Colon (tissue), 2 donors: ENCODE measurements around the gene SH2D3A.
"Not testable (repeated sequence)": the region's sequence is repeated elsewhere in the genome, so short reads cannot be mapped to it uniquely, and the experiment has no call there.

ENCODE experiments used
- FAIRE-seq: peaks from 2 replicates; lab custom pipeline; 2012; peaks lifted over from hg19 to GRCh38; lab: Jason Lieb, UNC
- donor health status: control.
- donor health status: control.

SH2D3A gene

DNA sequence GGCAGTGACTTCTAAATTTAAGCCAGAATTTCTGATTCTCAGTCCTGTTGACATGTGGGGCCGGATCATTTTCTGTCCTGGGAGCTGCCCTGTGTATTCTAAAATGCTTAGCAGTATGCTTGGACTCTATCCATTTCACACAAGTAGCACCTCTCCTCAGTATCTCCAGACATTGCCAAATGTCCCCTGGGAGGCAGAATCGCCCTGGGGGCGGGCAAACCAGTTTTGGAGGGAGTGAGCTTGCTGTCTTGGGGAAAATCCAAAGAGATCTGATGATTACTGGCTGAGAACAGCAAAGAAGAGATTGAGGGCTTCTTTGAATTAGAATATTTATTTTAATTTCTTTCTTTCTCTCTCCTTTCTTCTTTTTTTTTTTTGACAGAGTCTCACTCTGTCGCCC is 21.7 kb upstream of the SH2D3A start:
- no peak for FAIRE-seq

DNA sequence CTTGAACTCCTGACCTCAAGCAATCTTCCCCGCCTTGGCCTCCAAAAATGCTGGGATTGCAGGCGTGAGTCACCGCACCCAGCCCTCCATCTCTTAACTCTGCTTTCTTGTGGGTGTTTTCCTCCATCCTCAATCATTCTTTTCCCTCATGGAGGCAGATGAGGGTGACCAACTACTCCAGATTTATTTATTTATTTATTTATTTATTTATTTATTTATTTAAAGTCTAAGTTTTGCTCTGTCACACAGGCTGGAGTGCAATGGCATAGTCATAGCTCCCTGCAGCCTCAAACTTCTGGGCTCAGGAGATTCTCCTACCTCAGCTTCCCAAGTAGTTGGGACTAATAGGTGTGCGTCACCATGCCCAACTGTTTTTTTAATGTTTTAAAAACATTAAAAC is 20.2 kb upstream of the SH2D3A start:
- no peak for FAIRE-seq

DNA sequence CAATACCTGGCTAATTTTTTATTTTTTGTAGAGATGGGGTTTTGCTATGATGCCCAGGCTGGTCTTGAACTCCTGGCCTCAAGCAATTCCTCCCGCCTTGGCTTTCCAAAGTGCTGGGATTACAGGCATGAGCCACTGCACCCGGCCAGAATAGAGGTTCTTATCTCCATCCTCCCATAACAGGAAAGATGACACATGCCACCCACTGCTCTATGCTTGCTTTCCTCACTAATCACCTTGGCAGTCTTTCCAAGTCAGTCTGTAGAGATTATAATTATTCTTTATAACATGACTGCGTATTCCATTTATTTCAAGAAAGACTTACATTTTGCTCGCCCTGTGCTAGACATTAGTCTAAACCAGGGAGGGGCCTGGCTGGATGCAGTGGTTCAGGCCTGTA is 12.0 kb upstream of the SH2D3A start:
- FAIRE-seq = no peak

DNA sequence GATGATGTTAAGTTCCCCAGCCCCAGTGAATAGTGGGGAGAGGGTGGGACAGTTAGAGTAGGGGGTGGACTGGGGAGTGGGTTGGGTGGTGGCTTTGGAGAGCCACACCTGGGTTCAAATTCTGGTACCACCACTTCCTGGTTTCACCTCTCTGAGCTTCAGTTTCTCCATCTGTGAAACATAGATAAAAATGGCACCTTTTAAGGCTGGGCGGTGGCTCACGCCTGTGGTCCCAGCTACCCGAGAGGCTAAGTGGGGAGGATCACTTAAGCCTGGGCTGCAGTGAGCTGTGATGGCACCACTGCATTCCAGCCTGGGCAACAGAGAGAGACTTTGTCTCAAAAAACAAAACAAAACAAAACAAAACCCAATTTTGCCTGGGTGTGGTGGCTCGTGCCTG is 11.2 kb upstream of the SH2D3A start:
- no peak for FAIRE-seq

- FAIRE-seq = no peak
Measured at GRCh38 chr19:6777434-6777833, 10.2 kb upstream of the SH2D3A start.

DNA sequence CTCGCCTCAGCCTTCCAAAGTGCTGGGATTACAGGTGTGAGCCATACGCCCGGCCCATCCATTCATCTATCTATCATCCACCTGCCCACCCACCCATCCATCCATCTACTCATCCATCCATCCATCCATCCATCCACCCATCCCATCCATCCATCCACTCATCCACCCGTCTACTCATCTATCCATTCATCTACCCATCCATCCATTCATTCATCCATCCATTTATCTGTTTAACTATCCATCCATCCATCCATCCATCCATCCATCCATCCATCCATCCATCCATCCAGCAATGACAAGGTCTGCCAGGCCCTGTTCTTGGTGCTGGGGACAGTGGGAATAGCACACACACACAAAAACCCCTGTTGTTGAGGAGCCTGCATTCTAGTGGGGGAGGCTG is 9.8 kb upstream of the SH2D3A start:
- FAIRE-seq = no peak

- FAIRE-seq = not testable (repeated sequence)
Measured at GRCh38 chr19:6776045-6776444, 8.8 kb upstream of the SH2D3A start.

DNA sequence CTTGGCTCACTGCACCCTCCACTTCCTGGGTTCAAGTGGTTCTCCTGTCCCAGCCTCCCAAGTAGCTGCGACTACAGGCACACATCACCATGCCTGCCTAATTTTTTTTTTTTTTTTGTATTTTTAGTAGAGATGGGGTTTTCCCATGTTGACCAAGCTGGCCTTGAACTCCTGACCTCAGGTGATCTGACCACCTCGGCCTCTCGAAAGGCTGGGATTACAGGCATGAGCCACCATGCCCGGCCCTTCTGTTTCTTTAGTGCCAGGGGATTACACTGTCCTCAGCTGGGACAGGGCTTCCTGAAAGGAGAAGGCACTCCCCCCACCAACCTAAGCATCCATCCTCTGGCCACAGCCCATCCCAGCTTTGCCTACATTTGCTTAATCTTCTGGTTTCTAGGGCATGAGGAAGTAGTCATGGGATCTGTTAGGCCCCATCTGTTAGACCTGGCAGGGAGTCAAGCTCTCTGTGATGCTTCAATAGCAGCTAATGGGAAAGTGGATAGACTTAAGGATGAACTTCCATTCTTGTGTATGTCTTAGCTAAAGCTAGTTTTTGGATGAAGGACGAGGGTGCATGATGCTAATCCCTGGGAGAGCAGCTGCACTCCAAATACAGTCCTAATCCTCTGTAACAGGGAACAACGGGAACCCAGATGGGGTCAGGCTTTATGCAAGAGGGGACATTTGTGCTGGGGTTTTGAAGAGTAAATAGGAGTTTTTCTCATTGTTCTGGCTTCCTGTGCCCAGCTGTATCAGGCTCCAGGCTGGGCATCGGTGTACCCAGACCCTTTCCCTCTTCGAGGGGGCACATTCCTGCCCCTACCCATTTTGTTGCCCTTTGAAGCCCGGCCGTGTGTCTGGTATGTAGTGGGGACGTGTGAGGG is 7.8 kb upstream of the SH2D3A start:
- no peak for FAIRE-seq

DNA sequence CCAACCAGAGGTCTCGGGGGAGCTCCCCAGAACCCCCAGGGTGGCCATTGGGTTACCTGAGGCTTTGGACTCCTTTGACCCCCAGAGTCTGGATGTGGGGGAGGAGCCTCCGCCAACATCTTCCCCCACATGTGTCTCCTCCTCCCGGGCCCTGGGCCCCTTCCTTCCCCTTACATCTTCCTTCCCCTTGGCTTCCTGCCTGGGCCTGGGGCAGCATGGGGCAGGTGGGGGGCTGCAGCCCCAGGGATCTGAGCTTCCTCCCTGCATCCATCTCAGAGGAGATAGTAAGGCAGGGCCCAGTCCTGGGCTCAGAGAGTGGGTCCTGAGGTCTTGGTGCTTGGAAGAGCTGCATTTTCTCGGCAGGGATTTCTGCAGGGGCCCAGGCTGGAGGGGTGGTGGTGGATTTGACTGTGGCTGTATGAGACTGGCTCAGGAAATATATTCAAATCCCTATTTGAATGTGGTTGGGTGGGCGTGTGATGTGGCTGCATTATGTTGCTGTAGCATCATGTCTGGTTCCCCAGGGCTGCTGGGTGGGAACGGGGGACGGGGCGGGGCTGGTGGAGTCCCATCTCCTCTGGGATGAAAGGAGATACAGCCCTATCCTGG is 6.2 kb upstream of the SH2D3A start:
- FAIRE-seq = no peak

DNA sequence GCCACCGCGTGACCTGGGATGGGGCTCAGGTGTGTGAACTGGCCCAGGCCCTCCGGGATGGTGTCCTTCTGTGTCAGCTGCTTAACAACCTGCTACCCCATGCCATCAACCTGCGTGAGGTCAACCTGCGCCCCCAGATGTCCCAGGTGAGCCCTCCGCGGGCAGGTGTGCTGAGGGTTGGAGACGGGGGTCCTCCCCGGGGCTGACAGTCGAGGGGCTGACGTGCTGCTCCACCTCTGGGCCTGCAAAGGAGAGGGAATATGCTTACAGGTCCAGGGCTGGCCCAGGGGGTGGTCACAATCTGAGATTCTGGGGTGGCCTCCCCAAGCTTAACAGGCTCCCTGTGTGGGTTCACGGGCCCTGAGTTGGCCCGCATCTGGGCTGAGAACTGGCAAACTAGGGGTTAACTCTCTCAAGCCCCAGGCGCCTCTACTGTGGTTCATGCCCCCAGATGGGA is 5.7 kb upstream of the SH2D3A start:
- FAIRE-seq = no peak

DNA sequence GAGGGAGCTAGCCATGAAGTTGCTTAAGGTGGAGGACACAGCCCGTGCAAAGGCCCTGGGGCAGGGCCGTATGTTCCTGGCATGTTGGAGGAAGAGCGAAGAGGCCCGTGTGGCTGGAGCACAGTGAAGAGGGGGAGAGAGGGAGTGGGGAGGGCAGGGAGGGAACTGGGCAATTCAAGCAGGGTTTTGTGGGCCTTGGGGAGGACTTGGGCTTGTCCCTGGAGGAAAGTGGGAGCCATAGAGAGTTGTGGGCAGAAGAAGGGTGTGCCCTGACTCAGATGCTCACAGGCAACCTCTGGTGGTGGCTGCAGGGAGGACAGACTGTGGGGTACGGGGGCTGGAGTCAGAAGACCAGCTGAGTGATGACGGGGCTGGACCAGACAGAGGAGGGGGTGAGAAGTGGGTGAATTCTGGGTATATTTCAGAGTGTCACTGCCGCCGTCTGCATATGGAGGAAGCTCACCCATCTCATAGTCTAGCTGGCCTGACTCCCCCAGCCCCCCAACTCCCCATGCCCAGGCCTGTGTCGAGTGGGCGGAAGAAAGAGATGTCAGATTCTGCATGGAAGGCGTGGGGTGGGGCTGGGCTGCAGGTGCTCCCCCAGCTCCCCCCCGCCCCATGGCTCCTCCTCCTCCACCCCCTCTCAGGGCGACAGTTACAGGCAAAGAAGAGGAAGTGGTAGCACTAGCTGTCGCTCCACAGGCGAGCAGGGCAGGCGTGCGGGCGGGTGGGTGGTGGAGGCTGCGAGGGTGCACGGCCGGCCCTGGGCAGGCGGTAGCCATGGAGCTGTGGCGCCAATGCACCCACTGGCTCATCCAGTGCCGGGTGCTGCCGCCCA is 5.0 kb upstream of the SH2D3A start, which contains the start of gene VAV1:
Gene VAV1 (plus strand): TSS at position 681 of the 838 bp plus-strand sequence. CDS start 100 bp downstream, at position 781.
- no peak for FAIRE-seq

DNA sequence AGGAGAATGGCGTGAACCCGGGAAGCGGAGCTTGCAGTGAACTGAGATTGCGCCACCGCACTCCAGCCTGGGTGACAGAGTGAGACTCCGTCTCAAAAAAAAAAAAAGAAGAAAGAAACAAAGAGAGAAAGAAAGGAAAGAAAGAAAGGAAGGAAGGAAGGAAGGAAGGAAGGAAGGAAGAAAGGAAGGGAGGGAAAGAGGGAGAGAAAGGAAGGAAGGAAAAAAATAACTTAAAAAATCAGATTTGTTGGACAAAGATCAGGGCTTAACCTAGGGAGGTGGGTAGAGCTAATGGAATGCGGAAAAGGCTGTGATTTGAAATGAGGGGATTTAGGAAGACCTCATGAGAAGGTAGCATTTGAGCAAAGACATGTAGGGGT is 4.4 kb upstream of the SH2D3A start:
- FAIRE-seq = not testable (repeated sequence)

GRCh38 chr19:6769006-6769619 is 1.9 kb upstream of the SH2D3A start:
- FAIRE-seq = no peak

GRCh38 chr19:6768236-6768785 is 1.1 kb upstream of the SH2D3A start:
- FAIRE-seq = no peak

- no peak for FAIRE-seq
Measured at GRCh38 chr19:6767081-6767356, 216 bp downstream of the SH2D3A start.

DNA sequence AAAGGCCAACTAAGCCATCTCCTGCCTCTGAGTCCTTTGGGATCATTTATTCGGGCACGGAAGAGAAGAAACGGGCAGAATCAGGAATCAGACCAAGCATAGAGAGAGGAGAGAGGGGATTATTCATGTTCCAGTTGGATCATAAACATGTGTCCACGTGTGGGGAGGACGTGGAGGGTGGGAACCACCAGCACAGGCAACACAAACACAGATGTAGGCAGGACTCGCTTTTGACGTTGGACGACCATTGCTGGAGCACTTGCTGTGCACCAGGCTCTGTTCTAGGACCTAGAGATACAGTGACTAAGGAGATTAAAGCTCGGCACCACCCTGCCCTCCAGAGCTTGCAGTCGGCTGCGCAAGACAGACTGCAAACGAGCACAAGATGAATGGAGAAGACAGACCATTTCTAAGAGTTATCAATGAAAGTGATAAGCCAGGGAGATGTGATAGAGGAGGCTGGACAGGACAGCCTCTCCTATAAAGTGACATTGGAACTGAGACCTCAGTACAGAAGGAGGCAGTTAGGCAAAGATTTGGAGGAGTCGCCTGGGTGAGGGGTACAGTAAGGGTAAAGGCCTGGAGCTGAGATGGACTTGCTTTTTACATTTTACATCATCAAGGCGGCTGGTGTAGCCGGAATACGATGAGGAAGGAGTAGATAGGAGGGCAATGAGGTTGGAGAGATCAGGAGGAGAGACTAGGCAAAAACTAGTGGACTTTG is 716 bp downstream of the SH2D3A start:
- no peak for FAIRE-seq

DNA sequence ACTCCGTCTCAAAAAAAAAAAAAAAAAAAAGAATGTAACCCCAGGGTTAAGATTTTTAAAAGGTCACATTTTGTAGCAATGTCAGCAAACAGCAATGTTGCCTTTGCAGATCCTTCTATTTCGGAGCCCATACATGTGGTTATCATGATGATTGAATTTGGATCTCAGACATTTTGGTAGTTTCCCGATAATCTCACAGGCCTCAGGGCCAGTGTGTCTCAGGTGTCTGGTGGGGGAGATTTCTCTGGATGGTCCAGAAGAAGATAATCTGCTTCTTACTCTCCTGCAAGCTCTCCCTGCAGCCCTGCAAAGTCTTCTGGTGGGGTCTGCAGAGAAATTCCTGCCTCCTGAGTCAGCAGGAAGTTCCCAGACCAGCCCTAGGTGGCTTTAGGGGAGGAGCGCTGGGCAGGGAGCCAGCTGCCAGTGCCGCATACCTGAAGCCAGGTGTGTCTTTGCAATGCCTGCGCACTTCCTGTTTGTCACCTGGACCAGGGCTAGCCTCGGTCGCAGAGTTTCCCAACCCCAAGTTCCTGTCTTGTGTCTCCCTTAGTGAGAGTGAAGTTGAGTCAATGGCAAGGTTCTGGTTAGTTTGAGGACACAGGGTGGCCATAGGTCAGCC is 1.4 kb downstream of the SH2D3A start:
- no peak for FAIRE-seq

DNA sequence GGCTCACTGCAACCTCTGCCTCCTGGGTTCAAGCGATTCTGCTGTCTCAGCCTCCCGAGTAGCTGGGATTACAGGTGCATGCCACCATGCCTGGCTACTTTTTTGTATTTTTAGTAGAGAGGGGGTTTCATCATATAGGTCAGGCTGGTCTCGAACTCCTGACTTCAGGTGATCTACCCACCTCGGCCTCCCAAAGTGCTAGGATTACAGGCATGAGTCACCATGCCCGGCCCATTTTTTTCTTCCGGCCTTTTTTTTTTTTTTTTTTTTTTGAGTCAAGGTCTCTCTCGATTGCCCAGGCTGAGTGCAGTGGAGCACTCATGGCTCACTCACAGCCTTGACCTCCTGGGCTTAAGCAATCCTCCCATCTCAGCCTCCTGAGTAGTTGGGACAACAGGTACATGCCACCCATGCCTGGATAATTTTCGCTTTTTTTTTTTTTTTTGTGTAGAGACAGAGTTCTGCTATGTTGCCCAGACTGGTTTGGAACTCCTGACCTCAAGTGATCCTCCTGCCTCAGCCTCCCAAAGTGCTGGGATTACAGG is 4.9 kb downstream of the SH2D3A start:
- FAIRE-seq = not testable (repeated sequence)

DNA sequence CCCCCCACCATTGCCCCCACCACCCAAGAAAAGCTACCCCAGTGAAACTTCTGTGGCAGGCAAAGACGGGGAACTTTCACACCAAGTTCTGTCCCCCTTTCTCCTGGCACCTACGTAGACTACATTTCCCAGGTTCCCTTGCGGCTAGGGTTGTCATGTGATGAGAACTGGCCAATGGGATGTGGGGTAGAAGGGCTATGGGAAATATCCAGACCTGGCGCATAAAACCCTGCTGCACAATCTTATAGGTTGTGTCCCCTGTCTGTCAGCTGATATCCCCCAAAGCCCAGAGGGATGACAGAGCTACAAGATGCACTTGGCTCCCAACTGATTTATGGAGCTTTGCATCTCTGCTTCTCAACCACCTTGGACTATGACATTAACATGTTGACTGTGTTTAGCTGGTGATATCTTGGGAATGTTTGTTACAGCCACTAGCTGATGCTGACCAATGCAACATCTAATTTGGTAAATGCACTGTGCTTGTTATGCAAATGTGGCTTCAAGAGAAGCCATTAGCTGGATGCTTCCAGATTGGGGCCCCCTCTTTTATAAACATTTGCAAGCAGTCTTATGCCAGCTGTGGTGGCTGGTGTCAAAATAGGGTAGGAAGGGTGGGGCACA is 6.1 kb downstream of the SH2D3A start:
- no peak for FAIRE-seq

- no peak for FAIRE-seq
Measured at GRCh38 chr19:6760606-6761005, 6.6 kb downstream of the SH2D3A start.
